Right forelimb (tissue), 1 donor: ENCODE results near the gene TMBIM6.

Source experiments
- DNase-seq: peaks from one replicate; pipeline ENCODE4 v3.0.0-alpha.2; 2018

Gene TMBIM6

DNA sequence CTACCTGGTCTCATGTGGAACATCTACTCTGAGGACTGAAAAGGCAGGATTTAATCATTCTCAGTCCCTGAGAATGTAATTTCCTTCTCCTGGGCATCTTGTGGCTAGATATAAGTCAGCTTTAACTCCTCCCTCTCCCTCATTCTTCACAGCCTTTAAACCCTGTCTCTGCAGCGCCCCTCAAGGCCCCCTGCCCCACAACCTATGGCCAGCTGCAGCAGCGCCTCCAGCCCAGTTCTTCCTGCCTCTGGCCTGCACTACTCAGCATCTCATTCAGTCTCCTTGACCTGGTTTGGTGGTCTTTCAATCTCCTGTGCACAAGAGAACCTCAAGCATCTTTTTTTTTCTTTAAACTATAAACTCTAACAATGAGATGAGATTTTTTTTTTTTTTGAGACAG is 57.6 kb downstream of the TMBIM6 start:
- DNase-seq = no peak

DNA sequence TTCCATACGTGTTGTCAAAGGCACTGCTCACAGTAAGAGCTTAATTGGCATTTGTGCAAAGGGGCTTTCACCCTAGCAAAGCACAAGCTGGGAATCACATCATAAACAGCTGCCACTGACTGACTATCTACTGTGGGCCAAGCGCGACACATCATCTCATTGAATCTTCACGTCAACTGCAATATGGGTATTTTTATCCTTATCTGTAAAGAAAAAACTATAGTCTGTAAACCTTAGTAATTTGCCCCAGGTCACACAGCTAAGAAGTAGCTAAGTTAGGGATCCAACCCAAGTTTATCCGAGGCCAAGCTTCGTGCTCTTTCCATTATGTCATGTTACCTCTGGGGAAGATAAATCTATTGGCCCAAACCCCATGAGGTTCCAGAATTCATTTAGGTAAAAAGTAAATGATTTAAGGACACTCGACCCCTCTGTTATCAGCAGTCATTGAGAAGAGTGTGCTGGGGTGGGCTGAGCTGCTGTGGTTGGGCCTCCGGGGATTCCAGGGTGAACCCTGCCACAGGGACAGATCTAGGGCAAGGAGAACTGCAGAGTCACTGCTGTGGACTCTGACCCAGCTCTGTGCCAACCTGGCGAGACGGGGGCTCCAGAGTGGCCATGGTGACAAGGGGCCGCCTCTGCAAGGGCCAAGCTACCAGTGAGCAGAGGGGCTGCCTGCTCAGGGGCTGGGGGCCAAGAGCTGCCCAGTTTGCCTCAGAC is 59.2 kb downstream of the TMBIM6 start:
- no peak for DNase-seq

DNA sequence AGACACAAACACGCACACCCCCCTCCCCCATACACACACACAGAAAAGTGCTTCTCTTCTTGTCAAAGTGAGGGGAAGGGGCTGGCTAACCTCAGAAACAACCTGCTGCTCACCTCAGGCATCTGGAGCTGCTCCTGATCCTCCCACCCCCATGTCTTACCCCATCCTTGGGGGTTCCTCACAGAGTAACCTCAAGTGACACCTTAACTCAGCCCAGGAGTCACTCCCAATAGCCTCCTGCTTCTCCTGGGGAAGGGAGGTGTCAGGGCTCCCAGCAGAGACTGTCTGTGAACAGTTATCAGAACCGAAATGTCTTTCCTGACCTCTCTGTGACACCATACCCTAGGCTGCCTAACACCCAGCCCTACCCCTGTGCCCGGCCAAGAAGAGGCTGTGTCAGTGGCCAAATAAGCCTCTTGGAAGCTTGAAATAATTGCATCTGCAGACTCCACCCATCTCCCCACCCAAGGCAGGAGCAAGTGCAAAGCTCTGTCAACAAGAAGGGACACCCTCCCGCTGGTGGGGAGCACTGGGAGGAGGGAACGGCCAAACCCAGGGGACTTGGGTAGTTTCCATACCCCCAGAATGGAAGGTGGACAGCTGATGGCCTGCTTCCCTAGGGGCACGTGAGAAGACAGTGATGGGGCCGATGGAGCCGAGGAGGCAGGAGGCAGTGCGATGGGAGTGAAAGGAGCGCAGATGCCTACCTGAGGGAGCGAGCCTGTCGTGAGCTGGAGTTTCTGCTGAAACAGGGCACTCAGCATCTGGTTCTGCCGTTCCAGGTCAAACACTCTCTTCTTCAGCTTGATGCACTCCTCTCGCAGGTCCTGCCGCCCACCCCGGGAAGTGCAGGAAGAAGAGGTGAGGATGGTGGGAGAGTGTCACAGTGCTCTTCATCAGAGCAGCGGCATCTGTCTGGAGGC is 60.0 kb downstream of the TMBIM6 start:
- DNase-seq = no peak

DNA sequence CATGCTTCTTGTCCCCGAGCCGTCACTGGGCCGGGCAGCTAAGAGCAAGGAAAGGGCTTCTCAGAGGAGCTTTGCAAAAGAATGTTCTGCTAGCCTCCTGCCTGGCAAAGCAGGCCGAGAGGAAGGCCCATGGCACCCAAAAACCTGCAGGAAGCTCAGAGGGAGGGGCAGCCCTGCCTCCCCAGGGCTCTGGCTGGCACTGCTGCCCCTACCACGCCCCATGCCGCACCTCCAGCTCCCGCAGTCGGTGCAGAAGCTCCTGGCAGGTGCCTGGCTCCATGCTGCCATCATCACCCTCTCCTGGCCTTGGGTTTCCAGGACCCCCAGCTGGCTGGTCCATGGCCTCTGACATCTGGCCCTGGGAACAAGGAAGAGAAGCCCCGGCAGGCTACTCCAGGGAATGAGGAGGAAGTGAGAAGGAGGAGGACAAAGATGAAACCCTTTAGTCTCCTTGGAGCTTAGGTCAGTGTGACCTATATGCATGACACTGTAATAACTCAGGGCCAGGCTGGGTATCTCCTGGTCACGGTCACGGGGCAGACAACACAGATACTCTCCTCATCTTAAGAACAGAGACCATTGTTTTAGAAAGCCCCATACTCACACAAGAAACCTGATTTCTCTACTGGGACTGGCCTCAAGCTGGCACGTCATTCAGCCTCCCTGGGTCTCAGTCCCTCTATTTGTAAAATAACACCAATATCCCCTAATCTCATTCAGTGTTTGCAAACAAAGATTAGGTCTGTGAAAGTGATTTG is 62.5 kb downstream of the TMBIM6 start:
- DNase-seq = no peak

- DNase-seq = no peak
Observed at GRCh38 chr12:49804821-49805220, 63.5 kb downstream of the TMBIM6 start.

- DNase-seq = no peak
Observed at GRCh38 chr12:49805409-49805808, 64.1 kb downstream of the TMBIM6 start.

DNA sequence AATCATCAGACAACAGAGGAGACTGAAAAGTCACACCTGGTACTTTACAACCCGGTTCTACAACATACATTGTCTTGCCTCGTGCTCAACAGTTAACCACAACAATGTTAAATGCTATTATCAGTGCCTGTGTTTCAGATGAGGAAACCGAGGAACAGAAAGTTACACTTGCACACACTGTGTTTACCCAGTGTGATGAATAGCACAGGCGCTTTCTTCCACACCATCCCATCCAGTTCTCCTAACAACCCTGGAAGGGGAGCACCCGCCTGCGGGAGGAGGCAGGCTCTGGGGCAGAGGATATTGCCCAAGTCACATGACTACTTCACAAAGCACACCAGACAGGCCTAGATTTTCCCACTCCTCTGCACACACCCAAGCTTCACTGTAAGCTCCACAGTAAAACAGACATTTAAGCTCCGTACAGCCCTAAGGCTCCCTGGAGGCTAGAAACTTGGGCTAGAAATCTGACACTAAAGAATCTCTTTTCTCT is 65.0 kb downstream of the TMBIM6 start:
- DNase-seq = no peak

DNA sequence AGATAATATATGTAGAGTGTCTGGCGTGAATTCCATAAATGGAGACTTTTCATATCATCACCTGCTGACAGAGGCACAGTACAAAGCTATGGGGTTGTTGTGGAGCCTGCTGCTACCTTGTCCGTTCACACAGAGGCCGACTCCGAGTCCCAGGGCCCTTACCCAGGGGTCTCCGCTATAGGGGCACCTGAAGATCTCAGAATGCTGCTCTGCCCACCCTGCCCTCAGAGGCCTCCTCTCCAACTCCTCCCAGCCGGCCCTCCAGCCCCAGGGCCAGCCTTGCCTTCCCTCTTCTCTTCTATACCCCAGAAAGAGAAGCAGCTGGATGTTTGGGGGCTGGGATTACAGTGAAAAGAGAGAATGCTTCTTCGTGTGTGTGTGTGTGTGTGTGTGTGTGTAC is 65.5 kb downstream of the TMBIM6 start:
- no peak for DNase-seq

DNA sequence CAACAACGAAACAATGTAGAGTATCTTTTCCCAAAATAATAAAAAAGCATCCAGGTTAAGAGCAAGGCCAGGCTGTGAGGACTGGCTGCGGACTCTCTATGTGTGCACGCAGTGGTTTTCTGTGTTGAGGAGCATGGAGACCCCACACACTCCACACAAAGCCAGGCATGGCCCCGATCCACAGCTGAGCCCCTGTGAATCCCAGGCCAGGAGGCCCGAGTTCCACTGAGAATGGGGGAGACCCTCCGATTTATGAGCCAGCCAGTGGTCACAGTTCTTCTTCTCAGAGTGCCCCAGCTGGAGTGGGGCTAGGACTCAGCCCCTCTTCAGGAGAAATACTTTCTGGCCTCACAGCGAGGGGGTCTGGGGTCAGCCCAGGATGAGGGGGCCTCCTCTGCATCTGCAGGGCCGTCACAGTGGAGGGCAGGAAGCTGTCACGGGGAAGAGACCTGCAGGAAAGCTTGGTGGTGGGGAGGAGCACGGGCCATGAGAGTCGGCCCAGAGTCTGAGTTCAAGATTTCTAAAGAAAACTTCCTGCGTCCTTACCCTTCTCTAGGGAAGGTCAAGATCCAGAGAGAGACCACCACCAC is 66.7 kb downstream of the TMBIM6 start:
- DNase-seq = no peak

- DNase-seq = no peak
Observed at GRCh38 chr12:49808686-49809380, 67.5 kb downstream of the TMBIM6 start.

GRCh38 chr12:49809381-49809905 is 68.1 kb downstream of the TMBIM6 start:
- DNase-seq = peak; percentile 79

DNA sequence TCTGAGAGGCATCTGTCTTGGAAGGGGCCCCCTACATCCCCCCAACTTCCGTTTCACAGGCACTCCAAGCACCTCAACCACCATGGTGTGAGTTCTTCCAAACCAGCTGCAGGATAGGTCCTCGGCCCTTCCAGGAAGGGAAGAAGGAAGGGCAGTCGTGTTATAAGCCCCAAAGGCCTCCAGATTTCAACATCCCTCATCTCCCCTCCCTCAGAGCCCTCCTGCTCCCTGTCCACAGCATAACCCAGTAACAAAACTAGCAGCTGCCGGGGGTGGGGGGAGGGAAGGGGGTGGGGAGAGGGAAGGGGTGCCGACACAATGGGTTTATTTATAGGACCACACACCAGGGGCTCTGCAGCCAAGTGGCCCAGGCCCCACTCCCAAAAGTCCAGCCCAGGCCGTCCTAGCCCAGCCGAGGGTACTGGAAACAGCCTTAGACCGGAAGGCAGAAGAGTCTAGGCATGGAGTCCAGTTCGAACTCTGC is 68.6 kb downstream of the TMBIM6 start:
- DNase-seq = no peak

DNA sequence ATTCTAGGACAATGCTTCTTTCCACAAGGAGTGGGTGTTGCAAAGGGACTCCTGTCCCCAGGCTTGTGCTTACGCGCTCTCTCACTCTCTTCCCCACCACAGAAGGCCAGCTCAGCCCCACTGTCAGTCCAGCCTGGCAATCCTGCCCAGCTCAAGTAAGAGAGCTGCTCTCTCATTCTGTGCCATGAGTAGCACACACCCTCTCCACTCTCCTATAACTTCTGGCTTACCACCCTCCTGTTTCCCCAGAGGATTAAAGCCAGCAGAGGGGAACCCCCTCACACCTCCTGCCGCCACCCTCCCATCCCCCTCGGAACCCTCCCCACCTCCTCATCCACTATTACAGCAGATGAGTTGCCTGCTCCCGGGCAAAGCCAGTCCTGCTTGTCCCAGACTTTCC is 69.8 kb downstream of the TMBIM6 start:
- no peak for DNase-seq

DNA sequence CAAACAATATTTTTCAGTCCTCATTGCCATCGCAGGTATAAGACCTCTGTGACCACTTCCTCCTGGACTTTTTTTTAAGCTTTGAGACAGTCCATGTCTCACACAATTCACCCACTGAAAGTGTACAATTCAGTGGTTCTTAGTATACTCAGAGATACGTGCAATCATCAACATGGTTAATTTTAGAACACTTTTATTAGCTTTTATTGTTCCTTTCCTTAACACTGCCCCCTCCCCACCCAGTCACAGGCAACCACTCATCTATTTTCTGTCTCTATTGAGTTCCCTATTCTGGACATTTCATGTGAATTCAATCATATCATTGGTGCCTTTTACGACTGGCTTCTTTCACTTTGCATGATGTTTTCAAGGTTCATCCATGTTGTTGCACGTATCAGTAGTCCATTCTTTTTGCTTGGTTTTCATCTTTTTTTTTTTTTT is 70.6 kb downstream of the TMBIM6 start:
- no peak for DNase-seq

GRCh38 chr12:49813131-49813530 is 71.8 kb downstream of the TMBIM6 start:
- no peak for DNase-seq
